Ovary (tissue), 9 donors: Measurements from ENCODE around the gene RNPEPL1. TPM values are rescaled to one million over a fixed set of nuclear protein-coding genes. Genes with fewer than 3 reads are reported as not detected.

Source experiments
- DNase-seq, 5 donors: peaks; one replicate each; pipeline ENCODE4 v3.0.0-alpha.2; 2019 to 2020
- H3K27ac ChIP-seq, 2 donors: fragments of 200-600 bp; one replicate each; pipeline versions ENCODE4 v1.5.1 to v1.8.0; 2019 to 2022
- H3K27me3 ChIP-seq: fragments of 200-600 bp; one replicate; pipeline ENCODE4 v1.8.0; 2022
- H3K36me3 ChIP-seq: fragments of 200-600 bp; sonication (generic); one replicate; pipeline ENCODE4 v1.5.1; 2019
- H3K4me1 ChIP-seq: one replicate; pipeline ENCODE4 v1.8.1; 2013; ENCODE audit warnings: mild to moderate bottlenecking, moderate library complexity; ENCODE audit not compliant: insufficient read depth
- H3K4me3 ChIP-seq: fragments of 200-600 bp; sonication (generic); one replicate; pipeline ENCODE4 v1.5.1; 2017
- H3K9me3 ChIP-seq, 2 donors: fragments of 200-600 bp in 1 of 2; sonication (generic) in 1 of 2; one replicate each; pipeline versions ENCODE4 v1.5.1 to v1.8.1; 2013 to 2019; ENCODE audit warnings: mild to moderate bottlenecking in 1 of 2, moderate library complexity in 1 of 2
- CTCF ChIP-seq, 3 donors: fragments of 450-650 bp in 2 of 3; fragments of 200-600 bp in 1 of 3; IDR thresholded peaks; one replicate each; pipeline versions ENCODE4 v1.5.1 to v1.8.0; 2016 to 2022; ENCODE audit warnings: antibody characterized with exemption in 3 of 3, mild to moderate bottlenecking in 1 of 3
- EP300 ChIP-seq: sonication (generic); formaldehyde crosslinking; IDR thresholded peaks from one replicate; pipeline ENCODE4 v1.6.1; 2017; ENCODE audit warnings: antibody characterized with exemption
- POLR2A ChIP-seq: fragments of 450-650 bp; IDR thresholded peaks from one replicate; pipeline ENCODE4 v1.6.1; 2017; ENCODE audit warnings: antibody characterized with exemption, mild to moderate bottlenecking, moderate library complexity
- WGBS, 3 donors: extraction: QIAGEN DNeasy Blood & Tissue Kit in 1 of 3; methylation state at CpG; one replicate each; pipeline versions ENCODE4 v1.1.5 to v1.1.7; 2013 to 2017; 5-methylcytosine and 5-hydroxymethylcytosine counted together
- intact Hi-C, 4 donors: fragments of 100-400 bp; cut with DNase I; formaldehyde crosslinking; loops; one replicate each; pipeline versions ENCODE4 v1.11.0 to v1.15.1; 2022 to 2023
- polyA plus RNA-seq, 2 donors: library from polyadenylated mRNA; stranded (reverse); fragments of 200-250 nt in 1 of 2; fragments of 350-450 nt in 1 of 2; fragmentation: Illumina TruSeq in 1 of 2; extraction: RNeasy Lipid Tissue Mini Kit (QIAGEN cat#74804) in 1 of 2; gene quantifications; one replicate each; pipeline ENCODE4 v1.2.3, GENCODE V29; 2013 to 2014
- total RNA-seq, 7 donors: library from RNA; depleted of rRNA in 2 of 7; stranded (reverse); fragments of >200 nt in 2 of 7; fragmentation: NEBNext Ultra II Directional in 3 of 7; extraction: Animal tissue kit (Norgen Biotek cat#: 25700) in 3 of 7; gene quantifications; one replicate each; pipeline versions ENCODE4 v1.1.0 to v1.2.4, GENCODE V29; 2016 to 2023
- donor health status: DM: no; HTN: no; CAD: no; lungs with moderate emphysema.
- donor health status: DM: no; HTN: no; CAD: no.
- donor health status: Bipolar disorder and iron deficiency.
- donor health status: DM: yes; HTN: yes; CAD: no.
- donor health status: DM: no; HTN: no; CAD: no.
- donor health status: DM: yes; HTN: yes; CAD: no.

RNPEPL1 gene
- total and polyA plus RNA-seq, 9 donors = 3.5 to 27.3 (median 23.2) TPM

- Histone ChIP-seq H3K27me3 (no peaks in the 10 kb centered on the region), H3K4me1 (peaks cover 16% of the 10 kb centered on the region), H3K36me3 (no peaks in the 10 kb centered on the region), H3K4me3 (no peak overlapping the region), H3K27ac (no peak overlapping the region), H3K9me3 (no peaks in the 10 kb centered on the region)
- no peak for DNase-seq
- intact Hi-C loops = loop anchor here in 2 of 4 donors (5.0 to 10.0 kb wide), 3 partner anchors 127 to 1159 kb away; partner anchors contain the start of genes GPC1 (in 1 of the 2) and HDAC4 (in 1 of the 2)
- WGBS, 3 donors = 89 to 92% (median 91%) methylated on average over 12 of the region's 12 CpGs
- TF ChIP-seq EP300 = no peak
- TF ChIP-seq CTCF (IDR thresholded peaks at IDR 0.05) = no peak
- TF ChIP-seq POLR2A = no peak
Measured at GRCh38 chr2:240563951-240564560, 4.2 kb upstream of the RNPEPL1 start.

DNA sequence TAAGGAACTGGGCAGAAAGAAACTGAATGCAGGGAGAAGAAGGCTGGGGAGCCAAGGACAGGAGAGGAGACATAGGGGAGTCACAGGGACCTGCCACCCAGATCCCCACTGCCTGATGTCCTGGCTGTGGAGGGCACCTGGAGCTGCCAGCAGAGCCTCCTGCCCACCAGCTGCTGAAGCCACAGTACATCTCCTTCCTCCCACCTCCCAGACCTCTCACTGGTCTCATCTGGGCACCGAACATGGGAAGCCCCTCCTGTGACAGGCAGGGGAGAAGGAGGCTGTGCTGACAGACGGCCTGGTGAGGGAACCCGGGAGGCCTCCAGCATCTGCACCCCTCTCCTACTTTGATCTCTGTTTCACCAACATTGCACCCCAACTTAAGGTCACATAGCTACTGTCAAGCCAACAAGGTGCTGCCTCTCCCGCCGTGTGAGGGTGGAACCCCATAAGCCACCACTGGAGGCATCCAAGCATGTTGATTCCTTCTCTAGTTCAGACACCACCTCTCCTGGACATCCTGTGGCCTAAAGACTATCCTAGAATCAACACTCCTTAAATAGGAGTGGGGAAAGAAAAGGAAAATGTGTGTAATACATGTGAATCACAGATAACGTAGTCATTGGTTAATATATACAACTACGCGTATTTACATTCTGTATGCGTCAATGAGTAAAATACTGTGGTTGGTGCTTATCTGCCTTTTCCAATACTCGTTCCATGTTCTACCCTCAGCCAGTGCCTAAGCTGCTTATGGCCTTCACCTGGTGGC, 3.5 kb upstream of the RNPEPL1 start:
- peaks cover 19% of the 10 kb centered on the region for H3K4me1 ChIP-seq
- H3K27ac ChIP-seq = no peak overlapping the region

GRCh38 chr2:240565333-240566202, 2.7 kb upstream of the RNPEPL1 start:
- peak; percentile 27 to 69 (median 57) for DNase-seq
- intact Hi-C loops = loop anchor here in 2 of 4 donors (10.0 kb wide), 2 partner anchors 331 to 1161 kb away; partner anchors contain the start of gene HDAC4 (in 1 of the 2)
- Histone ChIP-seq H3K4me1 (peaks cover 19% of the 10 kb centered on the region), H3K4me3 (peak overlapping the region; percentile 4), H3K27ac (no peak overlapping the region), H3K9me3 (no peaks in the 10 kb centered on the region), H3K36me3 (no peaks in the 10 kb centered on the region), H3K27me3 (no peaks in the 10 kb centered on the region)
- TF ChIP-seq CTCF (IDR thresholded peaks at IDR 0.05) (no peak), POLR2A (no peak), EP300 (no peak)
- WGBS, 3 donors = 60 to 67% (median 63%) methylated on average over 26 of the region's 26 CpGs

More for the DNA sequence above, 3.5 kb upstream of the RNPEPL1 start:
- peak in 2 of 5 donors; percentile 22 to 25 for DNase-seq
- no peaks in the 10 kb centered on the region for H3K9me3 ChIP-seq
- H3K27me3 ChIP-seq = no peaks in the 10 kb centered on the region
- intact Hi-C loops = loop anchor here in 2 of 4 donors (5.0 to 10.0 kb wide), 3 partner anchors 127 to 1160 kb away; partner anchors contain the start of genes GPC1 (in 1 of the 2) and HDAC4 (in 1 of the 2)
- H3K36me3 ChIP-seq = no peaks in the 10 kb centered on the region
- TF ChIP-seq EP300 = no peak
- TF ChIP-seq CTCF (IDR thresholded peaks at IDR 0.05) = no peak
- 84 to 91% (median 86%) methylated on average over 10 of the region's 10 CpGs for WGBS, 3 donors
- H3K4me3 ChIP-seq = no peak overlapping the region
